A375 (cell line): Measurements from ENCODE around the gene MRPL38. TPM values are rescaled to one million over a fixed set of nuclear protein-coding genes. Genes with fewer than 3 reads are reported as not detected.

ENCODE experiments used
- total RNA-seq: library from RNA; depleted of rRNA; stranded (reverse); fragments of >200 nt; shearing (Covaris generic); gene quantifications from 2 replicates; pipeline ENCODE4 v1.2.3, GENCODE V29; 2014; rRNA removed

The MRPL38 gene
- 46.1 and 62.3 TPM in 2 replicates for total RNA-seq

GRCh38 chr17:75904749-75905521, at the start of gene MRPL38:
TSS of gene MRPL38 (minus strand) at chr17:75904884. CDS start at chr17:75904875, 9 bp downstream.

GRCh38 chr17:75940727-75941441, 36.2 kb upstream of the MRPL38 start, which contains the start of gene FBF1:
TSS of gene FBF1 (minus strand) at chr17:75941042. CDS start at chr17:75938149, 2,893 bp downstream.

GRCh38 chr17:75896415-75897159, 8.1 kb downstream of the MRPL38 start, which contains the start of gene TRIM65:
TSS of gene TRIM65 (minus strand) at chr17:75896951. CDS start at chr17:75896937, 14 bp downstream.

GRCh38 chr17:75878174-75878998, 26.3 kb downstream of the MRPL38 start, which contains the start of gene TRIM47:
TSS of gene TRIM47 (minus strand) at chr17:75878581. CDS start at chr17:75878548, 33 bp downstream.

GRCh38 chr17:75855310-75856061, 49.2 kb downstream of the MRPL38 start, which contains the start of gene WBP2:
TSS of gene WBP2 (minus strand) at chr17:75855335. CDS start at chr17:75855297, 38 bp downstream.

Other genes with a start within 250 kb of the MRPL38 start
- gene RECQL5, start 237.7 kb downstream of the MRPL38 start, total RNA-seq = 35.4 and 42.6 TPM in 2 replicates
- 79.3 and 90.7 TPM in 2 replicates for gene SAP30BP, start 237.5 kb downstream of the MRPL38 start, total RNA-seq
- 48.4 and 56.9 TPM in 2 replicates for gene ITGB4, start 183.4 kb downstream of the MRPL38 start, total RNA-seq
- 54.3 and 57.9 TPM in 2 replicates for gene GALK1, start 139.7 kb downstream of the MRPL38 start, total RNA-seq
- 16.6 and 18.8 TPM in 2 replicates for gene UNK, start 120.1 kb downstream of the MRPL38 start, total RNA-seq
- 3.2 and 6.2 TPM in 2 replicates for gene UNC13D, start 60.5 kb downstream of the MRPL38 start, total RNA-seq
- gene WBP2, start 49.5 kb downstream of the MRPL38 start, total RNA-seq = 32.0 and 41.2 TPM in 2 replicates
- gene TRIM47, start 26.3 kb downstream of the MRPL38 start, total RNA-seq = 29.5 and 30.5 TPM in 2 replicates
- 28.4 and 29.8 TPM in 2 replicates for gene TRIM65, start 7.9 kb downstream of the MRPL38 start, total RNA-seq
- gene FBF1, start 36.2 kb upstream of the MRPL38 start, total RNA-seq = 25.7 and 26.1 TPM in 2 replicates
- 16.1 and 17.6 TPM in 2 replicates for gene ACOX1, start 74.3 kb upstream of the MRPL38 start, total RNA-seq
- gene TEN1, start 74.4 kb upstream of the MRPL38 start, total RNA-seq = 27.0 and 34.3 TPM in 2 replicates
- gene CDK3, start 96.0 kb upstream of the MRPL38 start, total RNA-seq = 5.4 and 9.3 TPM in 2 replicates
- gene EVPL, start 122.4 kb upstream of the MRPL38 start, total RNA-seq = 0.03 TPM in 1 of 2 replicates, not detected in the other
- gene SRP68, start 167.6 kb upstream of the MRPL38 start, total RNA-seq = 23.8 and 30.2 TPM in 2 replicates
- gene GALR2, start 169.9 kb upstream of the MRPL38 start, total RNA-seq = 0.32 TPM in 1 of 2 replicates, not detected in the other
- 0.29 TPM in 1 of 2 replicates, not detected in the other for gene ZACN, start 174.3 kb upstream of the MRPL38 start, total RNA-seq
- gene EXOC7, start 198.9 kb upstream of the MRPL38 start, total RNA-seq = 65.9 and 70.1 TPM in 2 replicates
- 0.19 TPM in 1 of 2 replicates, not detected in the other for gene FOXJ1, start 236.4 kb upstream of the MRPL38 start, total RNA-seq